Stimulated activated CD4-positive, alpha-beta T cell treated with anti-CD3 and anti-CD28 coated beads, Interleukin-1b, Interleukin-23, amount 100 ng/mL, for 1 hour (primary cell): ENCODE measurements around the gene RALGPS1.

ENCODE experiments used
- DNase-seq, 2 donors: peaks; one replicate each; pipeline ENCODE4 v3.0.0-alpha.2; 2020; ENCODE audit warnings: low read depth in 2 of 2

RALGPS1 gene

DNA sequence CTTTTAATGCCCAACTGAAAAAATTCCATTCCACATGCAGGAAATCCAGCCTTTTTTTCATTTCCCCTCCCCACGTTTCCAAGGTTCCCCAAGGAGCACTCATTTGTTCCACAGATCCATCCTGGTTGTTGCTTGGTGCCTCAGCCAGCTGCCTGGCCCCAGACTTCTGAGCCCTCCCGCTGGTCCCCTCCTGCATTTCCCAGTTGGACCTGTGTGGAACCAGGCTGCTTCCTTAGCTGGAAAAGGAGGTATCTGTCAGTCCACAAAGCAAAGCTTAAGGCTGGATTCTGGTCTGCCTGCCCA lies 163.0 kb downstream of the RALGPS1 start:
- DNase-seq: no peak

DNA sequence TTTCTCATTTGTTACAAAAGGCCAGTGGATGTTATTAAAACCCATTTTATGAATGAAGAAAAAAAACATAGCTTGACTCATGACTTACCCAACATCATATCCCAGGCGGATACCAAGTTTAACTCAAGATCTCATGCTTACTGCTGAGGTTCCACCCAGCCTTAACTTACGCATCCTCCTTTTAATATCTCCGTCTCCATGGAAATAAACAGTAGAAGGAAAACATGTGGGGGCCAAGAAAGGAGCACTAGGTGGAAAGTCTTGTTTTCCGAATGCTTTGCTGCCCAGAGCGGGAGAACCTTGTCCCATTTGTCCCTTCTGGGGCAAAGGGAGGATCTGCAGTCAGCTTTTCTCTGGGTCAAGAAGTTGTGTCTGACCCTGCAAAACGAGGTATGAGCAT lies 163.8 kb downstream of the RALGPS1 start:
- DNase-seq: no peak

- DNase-seq: no peak
Observed at GRCh38 chr9:127078988-127079387, 164.4 kb downstream of the RALGPS1 start.

DNA sequence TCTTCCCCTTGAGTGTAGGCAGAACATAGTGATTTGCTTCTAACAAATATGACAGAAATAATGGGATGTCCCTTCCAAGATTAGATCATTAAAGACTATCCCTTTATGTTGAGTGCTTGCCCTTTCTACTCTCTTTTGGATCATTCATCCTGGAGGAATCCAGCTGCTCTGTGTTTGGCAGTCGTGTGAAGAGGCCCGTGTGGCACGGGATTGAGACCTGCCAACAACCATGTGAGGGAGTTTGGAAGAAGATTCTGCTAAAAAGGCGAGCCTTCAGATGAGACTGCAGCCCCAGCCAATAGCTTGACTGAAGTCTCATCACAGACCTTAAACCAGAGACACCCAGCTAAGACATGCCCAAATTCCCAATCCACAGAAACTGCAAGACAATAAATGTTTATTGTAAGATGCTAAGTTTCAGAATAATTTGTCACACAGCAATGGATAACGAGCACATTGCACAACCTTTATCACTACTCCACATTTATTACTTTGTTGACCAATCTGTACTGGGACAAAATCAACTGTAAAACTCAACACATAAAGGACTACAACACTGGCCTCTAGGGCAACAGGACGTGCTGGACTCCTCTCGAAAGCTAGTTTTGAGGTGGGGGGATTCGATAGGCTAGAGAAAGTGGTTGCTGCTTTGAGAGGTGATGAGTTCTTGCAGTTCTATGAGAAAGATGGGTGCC lies 165.0 kb downstream of the RALGPS1 start:
- no peak for DNase-seq

- DNase-seq: no peak
Observed at GRCh38 chr9:127081250-127082185, 166.9 kb downstream of the RALGPS1 start.

DNA sequence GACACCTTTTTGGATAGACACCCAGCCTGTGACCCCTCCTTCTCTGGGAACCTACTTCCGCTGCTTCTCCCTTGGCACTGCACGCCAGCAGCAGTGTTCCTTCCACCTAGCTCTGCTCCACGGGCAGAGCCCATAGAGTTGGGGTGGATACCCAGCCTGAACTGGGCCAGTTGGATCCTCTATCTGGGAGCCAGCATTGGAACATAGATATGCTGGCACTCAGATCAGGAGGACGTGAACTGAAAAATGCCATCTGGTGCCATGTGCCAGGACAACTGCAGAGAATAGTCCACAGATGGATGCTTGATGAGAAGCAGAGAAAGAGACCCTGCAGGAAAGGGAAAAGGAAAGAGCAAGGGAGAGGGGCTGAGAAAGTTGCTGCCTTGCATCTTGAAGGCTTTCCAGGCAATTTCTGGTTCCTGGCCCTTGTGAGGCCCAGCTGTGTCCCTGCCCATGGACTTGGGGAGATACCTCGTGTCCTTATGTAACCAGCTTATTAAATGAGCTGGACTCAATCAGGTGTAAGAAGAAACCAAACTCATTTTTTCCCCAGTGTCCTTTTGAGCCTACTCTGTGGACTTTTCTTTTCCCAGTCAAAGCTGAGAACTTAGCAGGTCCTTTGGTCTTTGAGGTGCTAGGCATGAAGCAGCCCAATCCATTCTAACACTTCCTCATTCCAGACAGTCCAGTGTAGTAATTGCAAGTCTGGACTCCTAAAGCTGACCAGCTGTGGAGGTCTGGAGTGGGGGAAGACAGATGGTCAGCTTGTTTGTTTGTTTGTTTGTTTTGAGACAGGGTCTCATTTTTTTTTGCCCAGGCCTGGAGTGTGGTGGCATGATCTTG lies 168.8 kb downstream of the RALGPS1 start:
- DNase-seq: no peak

DNA sequence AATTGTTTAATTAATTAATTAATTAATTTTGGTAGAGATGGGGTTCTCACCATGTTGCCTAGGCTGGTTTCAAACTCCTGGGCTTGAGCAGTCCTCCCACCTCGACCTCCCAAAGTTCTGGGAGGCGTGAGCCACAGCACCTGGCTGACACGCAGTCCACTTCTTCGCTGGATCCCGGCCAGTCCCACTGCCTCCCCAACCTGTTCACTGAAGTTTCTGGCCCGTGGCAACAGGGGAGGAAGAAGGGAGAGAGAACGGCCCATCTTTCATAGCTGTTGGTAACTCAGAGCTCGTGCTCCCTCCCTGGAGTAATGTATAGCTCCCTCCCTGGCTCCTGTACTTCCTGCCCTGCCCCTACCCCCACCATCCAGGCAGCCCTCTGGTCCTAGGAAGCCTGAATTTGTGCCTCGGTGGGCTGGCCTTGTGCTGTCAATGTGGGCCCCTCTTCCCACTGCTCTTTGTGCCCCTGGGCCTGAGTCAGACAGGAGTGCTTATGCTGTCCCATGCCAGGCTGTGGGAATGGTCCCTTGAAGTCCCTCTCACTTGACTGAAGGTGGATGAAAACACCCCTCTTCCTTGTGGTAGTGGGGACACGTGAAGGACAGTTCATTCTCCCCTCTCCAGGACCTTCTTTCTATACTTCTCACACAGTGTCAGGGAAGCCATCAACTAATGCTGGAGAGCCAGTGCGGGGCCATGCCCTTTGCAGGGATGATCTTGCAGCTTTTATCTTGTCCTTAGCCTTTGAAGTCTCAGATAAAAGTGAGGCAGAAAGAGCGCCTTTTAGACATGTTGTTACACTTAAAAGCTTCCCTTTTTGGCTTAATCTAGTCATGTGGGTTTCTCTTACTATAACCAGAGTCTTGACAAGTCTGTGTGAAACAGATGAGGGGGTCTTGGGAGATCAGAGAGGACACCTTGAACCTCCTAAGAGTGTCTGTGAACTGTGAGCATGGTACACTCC lies 169.8 kb downstream of the RALGPS1 start:
- no peak for DNase-seq

DNA sequence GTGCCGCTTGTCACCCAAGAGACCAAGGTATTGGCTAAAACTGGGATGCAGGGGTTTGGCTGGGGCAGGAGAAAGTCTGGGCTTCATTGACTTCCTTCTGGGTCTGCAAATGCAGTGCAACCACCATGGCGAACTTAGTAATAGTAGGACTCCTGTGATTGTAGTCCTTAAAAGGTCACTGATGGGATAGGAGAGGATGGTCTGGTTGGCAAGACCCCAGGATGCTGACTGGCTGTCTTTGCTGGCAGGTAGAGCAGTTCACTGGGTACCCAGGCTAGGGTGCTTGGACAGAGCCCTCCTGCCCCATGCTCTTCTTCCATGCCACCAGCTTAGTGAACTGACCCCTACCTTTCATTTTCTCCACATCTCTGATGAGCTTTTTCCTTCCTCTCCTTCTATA lies 170.6 kb downstream of the RALGPS1 start:
- no peak for DNase-seq

- DNase-seq: no peak
Observed at GRCh38 chr9:127086771-127087170, 172.2 kb downstream of the RALGPS1 start.

DNA sequence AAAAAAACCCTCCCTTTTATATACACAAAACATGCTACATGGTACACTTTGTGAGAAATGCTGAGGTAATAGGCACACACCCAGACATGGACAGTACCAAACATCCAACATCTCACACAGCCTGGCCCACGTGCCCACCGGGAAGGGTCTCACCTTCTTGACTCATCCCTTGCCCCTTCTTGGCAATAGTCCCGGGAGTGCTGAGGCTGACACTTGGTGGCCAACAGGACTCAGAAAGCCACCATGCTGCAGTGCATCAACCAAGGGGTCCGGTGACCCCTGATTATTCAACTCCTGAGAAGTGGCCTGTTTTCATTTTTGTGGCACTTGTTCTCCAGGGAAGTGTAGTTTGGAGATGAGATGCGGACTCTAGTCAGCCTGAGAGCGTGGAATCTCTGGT lies 172.8 kb downstream of the RALGPS1 start:
- no peak for DNase-seq

- DNase-seq: no peak
Observed at GRCh38 chr9:127087836-127088235, 173.3 kb downstream of the RALGPS1 start.

DNA sequence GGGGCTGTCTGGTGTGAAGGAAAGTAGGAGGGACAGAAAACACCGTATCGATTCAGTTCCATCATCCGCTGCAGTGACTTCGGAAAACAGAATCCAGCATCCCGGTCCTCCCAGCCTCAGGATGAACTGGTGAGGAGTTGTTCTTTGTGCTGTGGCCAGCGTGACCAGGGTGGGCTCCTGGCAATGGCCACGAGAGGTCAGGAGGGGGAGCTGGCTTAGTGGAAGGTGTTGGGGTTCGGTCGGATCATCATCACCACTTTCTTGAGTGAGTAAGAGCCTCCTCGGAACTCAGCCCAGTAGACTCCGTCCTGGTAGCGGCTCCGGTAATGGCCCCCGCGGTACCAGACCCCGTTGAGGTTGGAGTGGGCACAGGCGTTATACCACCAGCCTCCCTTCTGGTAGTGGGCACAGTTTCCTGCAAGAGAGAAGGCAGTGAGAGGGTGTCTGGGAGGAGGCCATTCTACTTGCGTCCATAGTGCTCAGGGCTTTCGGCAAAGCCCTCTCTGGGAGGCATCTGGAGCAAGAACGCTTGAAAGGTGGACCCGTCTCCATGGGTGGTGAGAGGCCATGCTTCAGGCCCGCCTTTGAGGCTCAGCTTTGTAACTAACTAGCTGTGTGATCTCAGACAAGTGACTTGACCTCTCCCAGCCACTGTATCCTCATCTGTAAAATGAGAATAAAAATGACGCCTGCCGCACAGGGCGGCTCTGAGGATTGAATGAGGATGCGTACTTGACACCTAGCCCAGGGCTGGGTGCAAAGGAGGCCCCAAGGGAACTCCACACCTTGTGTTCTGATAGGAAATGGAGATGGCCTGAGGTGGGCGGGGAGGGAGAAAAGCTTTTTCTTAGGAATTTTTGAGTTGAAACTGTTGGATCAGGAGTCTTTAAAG lies 174.4 kb downstream of the RALGPS1 start:
- no peak for DNase-seq

GRCh38 chr9:127089631-127090081 lies 175.1 kb downstream of the RALGPS1 start:
- no peak for DNase-seq

GRCh38 chr9:127090341-127090985 lies 175.9 kb downstream of the RALGPS1 start:
- DNase-seq: no peak

DNA sequence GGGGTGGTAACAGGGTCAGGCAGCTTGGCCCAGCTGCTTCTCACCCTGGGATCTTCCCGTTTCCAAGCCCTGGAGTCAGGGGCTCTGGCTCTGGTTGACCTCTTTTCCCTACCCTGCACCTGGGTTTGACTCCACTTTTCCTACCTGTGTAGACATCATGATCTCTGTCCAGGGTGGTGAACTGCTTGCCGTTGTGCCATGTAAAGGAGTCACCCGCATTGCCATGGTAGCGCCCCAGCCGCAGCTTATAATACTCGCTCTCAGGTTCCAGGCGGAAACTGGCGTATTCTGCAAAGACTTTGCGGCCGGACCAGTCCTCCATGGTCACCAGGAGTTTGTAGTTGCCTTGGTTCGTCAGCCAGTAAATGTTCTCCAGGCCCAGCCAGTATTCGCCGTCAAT lies 176.9 kb downstream of the RALGPS1 start:
- DNase-seq: no peak

GRCh38 chr9:127092041-127092608 lies 177.5 kb downstream of the RALGPS1 start:
- DNase-seq: no peak

- no peak for DNase-seq
Observed at GRCh38 chr9:127093319-127094020, 178.9 kb downstream of the RALGPS1 start.

GRCh38 chr9:127095411-127095810 lies 180.8 kb downstream of the RALGPS1 start:
- no peak for DNase-seq

GRCh38 chr9:127096208-127096607 lies 181.6 kb downstream of the RALGPS1 start:
- no peak for DNase-seq
